GM10266 (cell line): ENCODE measurements around the gene RPS6KA2.

ENCODE experiments used
- DNase-seq: peaks from one replicate; pipeline ENCODE4 v3.0.0; 2012; ENCODE audit errors: extremely low spot score
- CTCF ChIP-seq: IDR thresholded peaks from 2 replicates; pipeline ENCODE4 v1.5.1; 2012; ENCODE audit warnings: mild to moderate bottlenecking, low read depth; ENCODE audit not compliant: control insufficient read depth, insufficient read depth; ENCODE audit errors: missing control alignments

Gene RPS6KA2

GRCh38 chr6:166546653-166547052, 80.4 kb downstream of the RPS6KA2 start:
- TF ChIP-seq CTCF: no peak
- DNase-seq: no peak

GRCh38 chr6:166545156-166546034, 81.7 kb downstream of the RPS6KA2 start:
- no peak for TF ChIP-seq CTCF
- no peak for DNase-seq

GRCh38 chr6:166544296-166544605, 82.8 kb downstream of the RPS6KA2 start:
- TF ChIP-seq CTCF: no peak
- no peak for DNase-seq

- no peak for TF ChIP-seq CTCF
- DNase-seq: no peak
These were observed 83.3 kb downstream of the RPS6KA2 start for GRCh38 chr6:166543603-166544295.

- no peak for TF ChIP-seq CTCF
- no peak for DNase-seq
These were observed 84.5 kb downstream of the RPS6KA2 start for GRCh38 chr6:166542580-166542912.

- no peak for TF ChIP-seq CTCF
- DNase-seq: peak; percentile 43
These were observed 85.0 kb downstream of the RPS6KA2 start for GRCh38 chr6:166541876-166542579.
